Measurements from ENCODE around the gene BHLHE40.

DNA sequence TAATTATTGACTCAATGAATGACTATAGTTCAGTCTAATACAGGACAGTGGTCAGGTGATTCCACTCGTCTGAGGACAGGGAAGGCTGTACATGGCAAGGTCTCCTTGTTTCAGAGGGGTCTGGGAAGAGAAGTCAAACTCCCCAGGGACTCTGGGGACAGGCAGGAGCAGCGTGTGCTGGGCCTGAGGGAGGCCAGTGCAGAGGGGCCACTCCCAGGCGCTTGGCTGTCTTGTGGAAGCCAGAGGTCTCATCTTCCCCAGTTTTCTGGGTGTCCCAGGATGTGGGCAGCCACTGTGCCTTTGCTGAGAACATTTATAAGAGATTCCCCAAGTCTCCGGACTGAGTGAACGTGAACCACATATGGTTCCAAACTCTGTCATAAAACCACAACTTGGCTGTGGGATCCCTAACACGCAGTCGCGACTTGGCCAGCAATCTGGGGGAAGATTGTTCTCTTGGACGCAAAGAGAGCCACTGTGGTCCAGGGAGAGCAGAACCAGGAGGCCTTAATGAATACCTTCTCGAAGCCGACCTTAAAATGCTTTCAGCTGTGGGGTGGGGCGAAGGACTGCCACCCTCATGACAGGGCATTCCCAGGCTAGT, 30.4 kb downstream of the BHLHE40 start:
- no peak for TF ChIP-seq SNAI2 (CRISPR knock-in tag; IDR thresholded peaks at IDR 0.05)
- no peak for TF ChIP-seq CREB5 (CRISPR knock-in tag; IDR thresholded peaks at IDR 0.05; ENCODE audit: low read depth)
- no peak for TF ChIP-seq TSHZ2 (CRISPR knock-in tag; IDR thresholded peaks at IDR 0.05)
- TF ChIP-seq ZFP3 (CRISPR knock-in tag; IDR thresholded peaks at IDR 0.05): no peak
- no peak for TF ChIP-seq GLIS3 (CRISPR knock-in tag; IDR thresholded peaks at IDR 0.05)
- no peak for TF ChIP-seq ESRRG (CRISPR knock-in tag; IDR thresholded peaks at IDR 0.05)
- no peak for TF ChIP-seq ZC3H10 (CRISPR knock-in tag; IDR thresholded peaks at IDR 0.05)
- TF ChIP-seq, protein P1, sequence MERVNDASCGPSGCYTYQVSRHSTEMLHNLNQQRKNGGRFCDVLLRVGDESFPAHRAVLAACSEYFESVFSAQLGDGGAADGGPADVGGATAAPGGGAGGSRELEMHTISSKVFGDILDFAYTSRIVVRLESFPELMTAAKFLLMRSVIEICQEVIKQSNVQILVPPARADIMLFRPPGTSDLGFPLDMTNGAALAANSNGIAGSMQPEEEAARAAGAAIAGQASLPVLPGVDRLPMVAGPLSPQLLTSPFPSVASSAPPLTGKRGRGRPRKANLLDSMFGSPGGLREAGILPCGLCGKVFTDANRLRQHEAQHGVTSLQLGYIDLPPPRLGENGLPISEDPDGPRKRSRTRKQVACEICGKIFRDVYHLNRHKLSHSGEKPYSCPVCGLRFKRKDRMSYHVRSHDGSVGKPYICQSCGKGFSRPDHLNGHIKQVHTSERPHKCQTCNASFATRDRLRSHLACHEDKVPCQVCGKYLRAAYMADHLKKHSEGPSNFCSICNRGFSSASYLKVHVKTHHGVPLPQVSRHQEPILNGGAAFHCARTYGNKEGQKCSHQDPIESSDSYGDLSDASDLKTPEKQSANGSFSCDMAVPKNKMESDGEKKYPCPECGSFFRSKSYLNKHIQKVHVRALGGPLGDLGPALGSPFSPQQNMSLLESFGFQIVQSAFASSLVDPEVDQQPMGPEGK (CRISPR knock-in tag; IDR thresholded peaks at IDR 0.05; ENCODE audit: borderline replicate concordance): no peak
- no peak for TF ChIP-seq RARB (CRISPR knock-in tag; IDR thresholded peaks at IDR 0.05)
